Amniotic epithelial cell (primary cell): Measurements from ENCODE around the gene EXOC2.
A peak's percentile ranks its signal among the peaks of the same experiment; 100 is the strongest.
"Not testable (repeated sequence)": the region's sequence is repeated elsewhere in the genome, so short reads cannot be mapped to it uniquely, and the experiment has no call there.

Source experiments
- DNase-seq: peaks from one replicate; pipeline ENCODE4 v3.0.0-alpha.2; 2010; ENCODE audit warnings: low read depth

Gene EXOC2

DNA sequence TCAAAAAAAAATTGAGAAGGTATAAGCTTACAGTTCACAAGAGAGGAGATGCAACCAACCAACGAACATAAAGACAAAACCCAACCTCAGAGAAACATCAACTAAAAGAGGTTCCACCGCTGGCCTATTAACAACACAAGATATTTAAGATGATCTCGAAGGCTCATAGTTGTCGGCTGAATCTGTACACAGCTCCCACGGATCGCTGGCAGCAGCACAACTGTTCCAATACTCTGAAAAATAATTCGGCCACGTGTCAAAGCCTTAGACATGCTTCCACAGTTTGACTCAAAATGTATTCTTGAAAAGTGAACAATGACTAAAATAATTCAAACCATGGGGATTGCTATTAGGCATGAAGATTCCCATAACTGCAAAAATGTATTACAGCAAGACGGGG, 13.7 kb downstream of the EXOC2 start:
- DNase-seq, result no peak

DNA sequence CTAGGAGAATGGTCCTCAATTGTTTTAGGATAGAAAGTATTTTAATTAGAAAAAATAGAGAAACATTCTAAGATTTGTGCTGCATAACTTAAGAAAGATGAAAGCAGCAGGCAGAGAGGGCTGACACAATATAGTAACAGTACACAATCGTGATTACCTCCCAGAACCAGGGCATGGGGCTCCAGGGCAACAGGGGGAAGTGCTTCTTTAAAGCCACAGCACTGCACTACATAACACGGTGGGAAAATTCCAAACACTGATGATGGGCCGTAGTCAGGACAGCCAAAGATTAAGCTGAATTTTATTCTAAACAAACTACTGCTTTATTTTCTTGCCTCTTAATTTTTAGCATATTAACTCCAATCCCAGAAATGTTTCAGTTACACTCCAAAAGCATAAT, 14.4 kb downstream of the EXOC2 start:
- DNase-seq, result no peak

DNA sequence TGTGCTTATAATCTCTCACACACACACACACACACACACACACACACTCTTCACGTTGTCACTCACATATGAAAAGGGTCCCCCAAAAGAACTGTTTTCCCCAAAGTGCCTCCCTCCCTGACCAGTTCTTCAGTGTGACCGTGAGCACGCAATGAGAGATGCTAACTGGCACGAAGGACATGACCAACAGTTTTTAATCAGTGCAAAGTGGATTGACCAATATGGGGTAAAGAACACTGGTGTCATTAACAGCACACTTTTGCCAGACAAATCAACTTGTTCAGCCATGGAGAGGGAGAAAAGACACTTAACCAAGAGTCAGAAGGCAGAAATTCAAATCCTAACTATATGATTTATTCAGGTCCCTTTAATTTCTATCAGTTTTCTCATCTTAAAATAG, 15.0 kb downstream of the EXOC2 start:
- DNase-seq, result no peak

DNA sequence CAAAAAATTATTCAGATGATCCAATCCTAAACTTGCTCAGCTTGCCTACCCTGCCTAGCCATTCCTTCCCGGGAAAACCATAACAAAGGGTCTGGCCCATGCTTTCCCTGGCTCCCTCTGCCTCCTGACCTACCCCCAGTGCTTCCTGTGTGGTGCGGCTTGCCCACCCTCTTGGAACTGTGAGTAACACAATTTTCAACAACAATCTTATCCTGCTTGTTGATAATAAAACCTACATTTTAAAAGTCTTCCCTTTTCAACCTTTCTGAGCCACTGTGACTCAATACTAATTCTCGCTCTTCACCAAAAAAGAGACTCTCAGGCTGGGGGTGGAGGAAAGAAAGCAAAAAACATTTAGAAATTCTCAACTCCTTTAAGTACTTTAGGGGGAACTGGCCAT, 18.0 kb downstream of the EXOC2 start:
- DNase-seq, result no peak

DNA sequence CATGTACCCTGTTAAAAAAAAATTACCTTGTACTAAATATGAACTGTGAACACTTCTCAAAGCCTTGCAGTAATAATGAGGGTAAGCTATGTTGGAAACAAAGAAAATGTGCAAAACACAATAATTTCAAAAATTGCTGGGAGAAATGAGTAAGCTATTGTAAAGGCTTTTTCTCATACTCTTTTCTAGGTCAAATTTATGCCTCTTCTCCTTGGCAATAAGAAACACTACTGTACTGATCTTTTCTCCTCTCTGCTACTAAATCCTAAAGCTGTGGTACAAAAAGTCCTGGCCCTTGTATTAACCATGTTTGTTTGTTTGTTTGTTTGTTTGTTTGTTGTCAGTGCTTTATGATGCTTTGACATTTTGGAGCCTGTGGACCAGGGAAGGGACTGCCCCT, 18.5 kb downstream of the EXOC2 start:
- DNase-seq, result no peak

DNA sequence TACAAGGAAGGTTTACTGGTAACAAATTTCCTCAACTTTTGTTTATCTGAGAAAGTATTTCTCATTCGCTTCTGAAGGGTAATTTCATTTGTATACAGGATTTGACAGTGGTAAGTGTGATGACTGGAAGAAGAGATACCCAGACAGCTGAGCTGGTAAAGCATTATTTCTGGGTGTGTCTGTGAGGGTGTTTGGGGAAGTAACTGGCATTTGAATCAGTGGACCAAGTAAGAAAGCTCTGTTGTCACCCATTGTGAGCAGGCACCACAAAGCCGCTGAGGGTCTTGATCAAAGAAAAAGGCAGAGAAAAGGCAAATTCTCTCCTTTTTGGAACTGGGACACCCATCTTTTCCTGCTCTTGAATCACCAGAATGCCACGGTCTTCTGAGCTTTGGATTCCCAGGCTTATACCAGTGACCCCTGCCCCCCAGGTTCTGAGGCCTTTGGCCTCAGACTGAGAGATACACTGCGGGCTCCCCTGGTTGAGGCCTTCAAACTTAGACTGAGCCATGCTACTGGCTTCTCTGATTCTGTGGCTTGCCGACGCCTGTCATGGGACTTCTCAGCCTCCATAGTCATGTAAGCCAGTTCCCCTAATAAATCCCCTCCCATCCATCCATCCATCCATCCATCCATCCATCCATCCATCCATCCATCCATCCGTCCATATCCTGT, 25.5 kb downstream of the EXOC2 start:
- DNase-seq, result no peak

DNA sequence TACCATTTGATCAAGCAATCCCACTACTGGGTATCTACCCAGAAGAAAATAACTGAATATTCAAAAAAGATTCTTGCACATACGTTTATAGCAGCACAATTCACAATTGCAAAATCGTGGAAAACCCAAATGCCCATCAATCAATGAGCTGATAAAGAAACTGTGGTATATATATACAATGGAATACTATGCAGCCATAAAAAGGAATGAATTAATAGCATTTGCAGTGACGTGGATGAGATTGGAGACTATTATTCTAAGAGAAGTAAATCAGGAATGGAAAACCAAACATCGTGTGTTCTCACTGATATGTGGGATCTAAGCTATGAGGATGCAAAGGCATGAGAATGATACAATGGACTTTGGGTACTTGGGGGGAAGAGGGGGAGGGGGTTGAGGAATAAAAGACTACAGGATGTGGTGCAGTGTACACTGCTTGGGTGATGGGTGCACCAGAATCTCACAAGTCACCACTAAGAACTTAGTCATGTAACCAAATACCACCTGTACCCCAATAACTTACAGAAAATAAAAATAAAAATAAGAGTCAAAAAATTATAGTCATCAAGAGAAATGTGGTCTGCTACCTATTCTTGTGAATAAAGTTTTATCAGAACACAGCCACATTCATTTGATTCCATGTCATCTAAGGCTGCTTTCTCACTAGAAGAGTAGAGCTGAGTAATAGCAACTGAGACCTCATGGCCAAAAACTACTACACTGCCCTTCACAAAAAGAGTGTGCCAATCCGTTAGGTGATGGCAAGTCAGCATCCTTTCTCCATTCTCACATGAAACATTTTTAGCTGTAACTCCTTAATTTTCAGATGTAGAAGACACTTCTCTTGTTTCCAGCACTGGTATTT, 27.3 kb downstream of the EXOC2 start:
- no peak for DNase-seq

DNA sequence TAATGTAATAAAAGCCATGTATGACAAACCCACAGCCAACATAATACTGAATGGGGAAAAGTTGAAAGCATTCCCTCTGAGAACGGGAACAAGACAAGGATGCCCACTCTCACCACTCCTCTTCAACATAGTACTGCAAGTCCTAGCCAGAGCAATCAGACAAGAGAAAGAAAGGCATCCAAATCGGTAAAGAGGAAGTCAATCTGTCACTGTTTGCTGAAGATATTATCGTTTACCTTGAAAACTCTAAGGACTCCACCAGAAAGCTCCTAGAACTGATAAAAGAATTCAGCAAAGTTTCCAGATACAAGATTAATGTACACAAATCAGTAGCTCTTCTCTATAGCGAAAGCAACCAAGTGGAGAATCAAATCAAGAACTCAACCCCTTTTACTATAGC, 29.2 kb downstream of the EXOC2 start:
- DNase-seq, result not testable (repeated sequence)

DNA sequence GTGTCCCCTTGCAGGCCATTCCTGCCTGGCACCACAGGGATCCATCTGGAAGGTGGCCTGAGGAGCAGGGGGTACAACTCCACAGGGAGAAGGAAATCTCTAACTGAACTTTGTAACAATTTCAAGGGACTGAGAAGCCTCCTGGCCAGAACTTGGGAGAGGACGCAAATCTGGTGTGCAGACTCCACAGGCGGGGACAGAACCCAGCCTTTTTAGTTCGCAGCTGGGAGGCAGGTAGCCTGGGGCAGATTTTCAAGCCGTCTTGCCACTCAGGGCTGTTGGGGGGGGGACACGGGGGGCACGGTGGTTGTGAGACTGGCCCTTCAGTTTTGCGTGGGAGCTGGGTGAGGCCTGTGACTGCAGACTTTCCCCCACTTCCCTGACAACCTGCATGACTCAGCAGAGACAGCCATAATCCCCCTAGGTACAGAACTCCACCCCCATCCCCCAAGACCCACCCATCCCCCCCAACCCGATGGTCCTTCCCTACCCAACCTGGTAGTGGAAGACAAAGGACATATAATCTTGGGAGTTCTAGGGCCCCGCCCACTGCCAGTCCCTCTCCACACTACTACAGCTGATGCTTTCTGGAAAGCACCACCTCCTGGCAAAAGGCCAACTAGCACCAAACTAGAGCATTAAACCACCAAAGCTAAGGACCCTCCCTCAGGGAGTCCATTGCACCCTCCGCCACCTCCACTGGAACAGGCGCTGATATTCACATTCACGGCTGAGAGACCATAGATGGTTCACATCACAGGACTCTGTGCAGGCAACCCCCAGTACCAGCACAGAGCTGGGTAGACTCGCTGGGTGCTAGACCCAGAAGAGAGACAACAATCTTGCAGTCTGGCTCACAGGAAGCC, 33.0 kb downstream of the EXOC2 start:
- DNase-seq, result no peak

DNA sequence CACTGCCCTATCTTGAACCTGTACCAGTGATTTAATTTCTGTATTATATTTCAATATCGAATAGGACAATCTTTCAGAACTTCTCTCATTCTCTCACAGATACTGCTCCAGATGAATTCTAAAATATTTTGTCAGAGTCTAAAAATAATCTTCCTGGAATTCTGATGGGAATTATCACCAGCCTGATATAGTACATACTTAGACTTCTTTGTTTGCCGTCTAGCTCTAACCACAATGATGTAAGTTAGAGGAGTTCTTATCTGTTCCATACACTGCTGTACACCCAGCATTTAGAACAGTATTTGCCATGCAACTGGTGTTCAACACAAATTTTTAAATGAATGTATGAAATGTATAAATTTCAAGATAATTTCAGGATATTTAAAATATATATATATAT, 34.7 kb downstream of the EXOC2 start:
- DNase-seq, result peak; percentile 87

DNA sequence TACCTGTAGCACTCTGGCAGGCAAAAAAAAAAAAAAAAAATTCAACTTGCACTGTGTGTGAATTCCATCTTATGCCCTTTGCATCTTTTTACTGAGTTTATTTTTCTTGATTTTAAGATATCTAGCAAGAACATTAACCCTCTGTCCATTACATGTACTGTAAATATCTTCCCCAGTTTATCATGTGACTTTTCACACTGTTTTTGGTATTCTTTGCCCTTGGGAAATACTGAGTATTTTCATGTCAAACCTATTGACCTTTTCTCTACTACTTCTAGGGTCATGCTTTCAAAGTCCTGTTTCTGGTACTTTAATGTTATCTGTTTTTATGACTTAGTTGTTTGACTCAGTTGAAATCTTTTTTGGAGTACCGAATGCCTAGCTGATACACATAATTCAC, 35.2 kb downstream of the EXOC2 start:
- no peak for DNase-seq

DNA sequence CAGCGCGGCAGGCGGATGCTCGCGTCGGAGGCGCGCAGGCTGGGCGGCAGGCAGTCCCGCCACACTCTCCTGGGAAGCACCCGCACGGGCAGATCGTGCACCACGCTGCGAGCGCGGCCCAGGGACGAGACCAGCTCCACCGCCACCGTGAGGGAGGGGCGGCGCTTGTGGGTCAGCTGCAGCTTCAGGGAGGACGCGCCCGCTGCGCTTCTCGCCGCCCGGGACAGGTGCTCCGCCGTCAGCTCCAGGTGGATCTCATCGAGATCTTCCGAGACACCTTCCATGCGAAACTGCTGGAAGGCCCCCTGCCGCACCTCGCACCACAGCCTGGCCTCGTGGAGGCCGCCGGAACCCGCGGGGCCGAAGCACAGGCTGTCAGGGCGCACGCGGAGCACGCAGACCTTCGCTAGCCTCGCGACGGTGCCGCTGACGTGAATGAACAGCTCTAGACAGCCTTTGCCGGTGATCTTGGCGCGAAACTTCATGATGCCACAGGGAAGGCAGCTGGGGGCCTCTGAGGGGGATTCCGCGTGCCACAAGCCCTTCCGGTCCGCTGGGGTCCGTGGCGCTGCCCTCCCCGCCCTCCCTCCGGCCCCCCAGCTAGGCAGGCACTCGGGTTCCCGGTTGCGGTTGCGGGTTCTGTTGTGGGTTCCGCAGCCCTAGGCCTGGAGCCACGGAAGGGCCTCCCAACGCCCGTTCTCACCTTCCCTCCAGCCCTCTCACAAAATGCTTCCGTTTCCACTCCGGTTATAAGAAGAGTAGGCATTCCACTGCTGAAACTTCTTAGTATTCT, 36.3 kb downstream of the EXOC2 start, which contains the start of gene HUS1B:
Gene HUS1B, minus strand, starts transcription at position 641 of the 793 bp plus-strand sequence. Its CDS starts 156 bp downstream, at position 485.
- no peak for DNase-seq

DNA sequence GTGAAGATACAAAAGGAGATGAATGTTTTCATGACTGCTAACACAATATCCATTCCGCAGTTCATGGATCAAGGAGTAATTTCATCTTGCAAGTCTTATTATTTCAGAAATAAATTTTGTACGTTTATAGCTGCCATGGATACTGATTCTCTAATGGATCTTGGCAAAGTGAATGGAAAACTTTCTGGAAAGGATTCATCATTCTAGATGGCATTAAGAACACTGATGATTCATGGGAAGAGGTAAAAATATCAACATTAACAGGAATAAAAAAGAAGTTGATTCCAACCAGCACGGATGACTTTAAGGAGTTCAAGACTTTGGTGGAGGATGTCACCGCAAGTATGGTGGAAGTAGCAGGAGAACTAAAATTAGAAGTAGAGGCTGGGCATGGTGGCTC, 38.8 kb downstream of the EXOC2 start:
- DNase-seq, result no peak

DNA sequence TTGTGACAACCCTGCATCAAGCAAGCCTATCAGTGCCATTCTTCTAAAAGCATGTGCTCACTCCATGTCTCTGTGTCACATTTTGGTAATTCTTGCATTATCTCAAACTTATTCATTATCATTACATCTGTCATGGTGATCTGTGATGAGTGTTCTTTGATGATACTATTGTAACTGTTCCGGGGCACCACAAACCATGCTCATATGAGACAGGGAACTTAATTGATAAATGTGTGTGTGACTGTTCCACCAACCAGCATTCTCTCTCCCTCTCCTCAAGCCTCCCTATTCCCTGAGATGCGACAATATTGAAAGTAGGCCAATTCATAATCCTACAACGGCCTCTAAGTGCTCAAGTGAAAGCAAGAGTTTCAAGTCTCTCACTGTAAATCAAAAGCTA, 40.1 kb downstream of the EXOC2 start:
- DNase-seq, result no peak

DNA sequence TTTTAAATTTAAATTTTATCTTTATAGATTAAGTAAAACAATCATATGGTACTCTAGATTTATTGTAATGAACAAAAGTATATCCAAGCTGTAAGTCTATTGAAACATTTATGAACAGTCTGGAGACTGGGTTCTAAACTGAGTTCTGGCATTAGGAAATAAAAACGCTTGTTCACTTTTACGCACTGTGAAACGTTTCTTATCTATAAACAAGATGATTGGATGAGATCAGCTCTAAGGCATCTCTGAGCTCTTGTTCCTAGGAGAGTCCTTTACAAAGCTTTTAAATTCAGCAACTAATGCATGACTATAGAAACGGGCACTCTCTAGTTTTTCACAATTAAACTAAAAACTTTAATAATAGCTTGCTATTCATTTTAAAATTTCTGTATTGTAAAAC, 42.8 kb downstream of the EXOC2 start:
- DNase-seq, result peak; percentile 61

DNA sequence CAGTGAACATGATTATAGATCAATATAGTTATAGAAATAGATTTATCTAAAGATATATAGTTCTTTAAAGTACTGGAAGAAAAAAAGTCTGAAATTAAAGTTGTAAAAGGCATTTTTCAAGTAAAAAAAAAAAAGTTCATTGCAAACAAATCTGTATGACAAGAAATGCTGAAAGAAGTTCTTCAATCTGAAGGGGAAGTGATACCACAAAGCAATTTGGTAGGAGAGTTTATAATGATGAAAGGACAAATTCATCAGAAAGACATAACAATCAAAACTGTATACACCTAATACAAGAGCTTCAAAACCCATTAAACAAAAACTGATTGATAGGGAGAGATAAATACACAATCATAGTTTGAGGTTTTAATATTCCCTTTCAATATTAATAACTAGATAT, 50.1 kb downstream of the EXOC2 start:
- no peak for DNase-seq

DNA sequence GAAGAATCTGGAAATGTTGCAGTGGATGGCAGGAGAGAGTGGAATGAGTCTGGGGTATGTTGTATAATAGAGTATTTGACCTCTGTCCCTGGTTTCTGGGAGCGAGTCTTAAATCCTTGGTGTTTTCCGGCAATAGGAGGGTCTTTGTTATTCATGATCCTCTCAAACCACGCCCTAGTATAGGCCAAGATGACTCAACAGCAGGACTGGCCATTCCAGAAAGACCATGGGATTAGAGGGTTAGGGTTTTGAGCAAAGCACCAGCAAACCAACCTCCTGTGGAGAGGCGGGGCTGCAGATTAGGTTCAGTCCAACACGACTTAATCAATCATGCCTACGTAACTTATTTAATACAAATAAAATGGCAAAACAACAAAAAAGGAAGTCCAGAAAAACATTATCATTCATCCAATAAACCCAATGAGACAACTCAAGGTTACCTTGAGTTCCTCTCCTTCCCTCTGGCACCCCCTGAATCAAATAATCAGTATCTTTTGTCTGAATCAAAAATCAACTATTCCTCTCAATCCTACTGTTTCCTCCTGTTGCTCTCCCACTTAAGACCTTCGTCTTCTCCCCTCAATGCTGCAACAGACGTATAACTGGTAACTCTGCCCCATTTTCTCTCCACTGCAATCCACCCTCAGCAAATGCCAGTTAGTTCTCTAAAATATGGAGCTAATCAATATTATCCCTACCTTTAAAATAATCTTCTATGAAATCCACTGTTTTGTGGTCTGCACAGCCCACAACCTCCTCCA, 51.5 kb downstream of the EXOC2 start:
- DNase-seq, result no peak

DNA sequence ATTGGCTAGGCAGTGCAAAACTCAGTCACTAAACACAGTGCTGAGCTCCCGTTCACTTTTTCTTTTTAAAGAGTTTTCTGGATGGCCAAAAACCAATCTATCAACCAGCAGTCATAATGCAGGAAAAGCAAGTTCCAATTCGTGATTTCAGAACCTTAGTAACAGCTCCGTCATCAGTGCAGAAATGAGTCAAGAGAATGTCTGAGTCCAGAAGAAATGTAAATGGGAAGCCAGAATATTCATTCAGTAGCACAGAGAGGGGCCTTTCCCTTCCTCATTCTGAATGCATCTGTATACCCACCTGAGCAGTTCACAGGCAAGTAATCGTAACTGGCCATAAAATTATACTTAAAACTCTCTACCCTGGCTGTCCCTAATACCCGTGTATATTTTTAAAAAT, 56.5 kb downstream of the EXOC2 start:
- DNase-seq, result no peak

DNA sequence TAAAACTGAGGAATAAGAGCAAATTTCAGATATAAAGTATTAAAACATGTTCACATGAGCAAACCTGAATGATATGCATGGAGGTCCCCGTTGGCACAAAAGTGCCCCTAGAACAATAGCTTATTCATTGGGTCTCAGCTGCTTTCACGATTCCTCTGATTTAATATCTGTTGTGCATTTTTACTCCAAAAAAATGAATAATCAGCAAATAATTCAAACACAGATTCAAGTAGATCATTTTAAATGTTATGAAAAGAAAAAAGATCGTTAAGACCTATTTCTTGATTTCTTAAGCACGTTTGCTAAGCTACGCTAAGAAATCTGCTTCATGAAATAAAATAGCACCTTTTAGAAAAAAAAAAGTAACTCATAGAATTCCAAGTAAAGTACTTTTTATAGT, 57.7 kb downstream of the EXOC2 start:
- no peak for DNase-seq

DNA sequence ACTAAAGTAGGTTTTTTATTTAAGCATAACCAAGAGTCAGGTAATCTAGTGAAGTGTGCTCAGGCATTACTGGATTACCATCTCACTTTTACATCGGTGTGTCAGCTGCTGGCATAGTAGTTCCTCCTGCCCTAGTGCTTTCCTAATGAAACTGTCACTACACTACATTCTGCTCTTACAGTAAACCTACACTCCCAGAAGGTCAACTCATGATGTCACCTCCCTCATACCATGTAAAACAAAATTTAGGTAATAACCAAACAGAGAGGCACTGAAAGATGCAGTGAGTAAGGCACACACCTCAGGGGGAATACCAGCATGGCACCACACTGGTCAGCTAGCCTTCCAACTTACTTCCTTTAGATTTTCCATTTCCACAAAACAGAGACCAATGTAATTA, 59.3 kb downstream of the EXOC2 start:
- no peak for DNase-seq

DNA sequence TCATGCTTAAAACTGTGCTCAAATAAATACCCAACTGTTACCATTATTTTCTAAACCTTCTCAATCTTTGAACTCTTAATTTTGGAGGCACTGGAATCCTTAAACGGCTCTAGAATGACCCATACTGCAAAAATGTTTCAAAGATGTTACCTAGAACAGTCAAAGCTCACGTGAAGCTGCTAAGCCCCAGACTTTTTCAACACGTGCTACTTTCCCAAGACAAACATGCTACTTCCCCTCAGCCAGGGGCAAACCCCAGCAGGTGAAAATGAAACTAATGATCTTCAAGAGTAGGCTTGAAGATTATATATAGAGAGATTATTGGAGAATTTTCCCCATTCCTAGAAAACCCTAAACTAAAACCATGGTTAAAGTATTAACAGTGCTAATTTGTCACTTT, 64.2 kb downstream of the EXOC2 start:
- no peak for DNase-seq
